Activated CD4-positive, alpha-beta T cell treated with anti-CD3 and anti-CD28 coated beads, Interleukin-2, amount 50 U/mL, for 48 hours (primary cell): ENCODE results near the gene MERTK.

Experiments
- DNase-seq, 2 experiments: peaks; one replicate each; pipeline ENCODE4 v3.0.0-alpha.2; 2020

MERTK gene

GRCh38 chr2:111982822-111983221 lies 84.4 kb downstream of the MERTK start:
- peak; percentile 8 to 28 for DNase-seq

GRCh38 chr2:111983478-111984212 lies 85.2 kb downstream of the MERTK start:
- DNase-seq = no peak

- no peak for DNase-seq
These were observed 85.8 kb downstream of the MERTK start for GRCh38 chr2:111984213-111984604.

- DNase-seq = no peak
These were observed 87.1 kb downstream of the MERTK start for GRCh38 chr2:111985514-111985913.

GRCh38 chr2:111986116-111986900 lies 87.9 kb downstream of the MERTK start:
- no peak for DNase-seq

GRCh38 chr2:111990375-111990774 lies 92.0 kb downstream of the MERTK start:
- no peak for DNase-seq

GRCh38 chr2:111990856-111991255 lies 92.4 kb downstream of the MERTK start:
- DNase-seq = no peak

- DNase-seq = no peak
These were observed 95.6 kb downstream of the MERTK start for GRCh38 chr2:111994042-111994441.

GRCh38 chr2:111995148-111995547 lies 96.7 kb downstream of the MERTK start:
- DNase-seq = no peak

GRCh38 chr2:111999809-112000208 lies 101.4 kb downstream of the MERTK start:
- DNase-seq = no peak

- DNase-seq = no peak
These were observed 102.2 kb downstream of the MERTK start for GRCh38 chr2:112000399-112001135.

- no peak for DNase-seq
These were observed 102.8 kb downstream of the MERTK start for GRCh38 chr2:112001136-112001715.

GRCh38 chr2:112001942-112002341 lies 103.5 kb downstream of the MERTK start:
- DNase-seq = no peak

- no peak for DNase-seq
These were observed 105.3 kb downstream of the MERTK start for GRCh38 chr2:112003576-112004252.

- no peak for DNase-seq
These were observed 105.8 kb downstream of the MERTK start for GRCh38 chr2:112004253-112004645.

- DNase-seq = no peak
These were observed 107.1 kb downstream of the MERTK start for GRCh38 chr2:112005406-112006075.

- no peak for DNase-seq
These were observed 107.6 kb downstream of the MERTK start for GRCh38 chr2:112006076-112006410.

- DNase-seq = no peak
These were observed 109.1 kb downstream of the MERTK start for GRCh38 chr2:112007493-112007892.

- DNase-seq = no peak
These were observed 110.6 kb downstream of the MERTK start for GRCh38 chr2:112008910-112009485.

GRCh38 chr2:112010751-112011150 lies 112.3 kb downstream of the MERTK start:
- DNase-seq = no peak

- DNase-seq = no peak
These were observed 114.1 kb downstream of the MERTK start for GRCh38 chr2:112012556-112012955.

- no peak for DNase-seq
These were observed 120.4 kb downstream of the MERTK start for GRCh38 chr2:112018846-112019245.
